ENCODE measurements around the gene SEMA3F. TPM values are rescaled to one million over a fixed set of nuclear protein-coding genes. Genes with fewer than 3 reads are reported as not detected.
A peak's percentile ranks its signal among the peaks of the same experiment; 100 is the strongest.

Gene SEMA3F
- total and polyA plus RNA-seq, 4 donors = 27.8 to 54.3 (median 47.4) TPM

DNA sequence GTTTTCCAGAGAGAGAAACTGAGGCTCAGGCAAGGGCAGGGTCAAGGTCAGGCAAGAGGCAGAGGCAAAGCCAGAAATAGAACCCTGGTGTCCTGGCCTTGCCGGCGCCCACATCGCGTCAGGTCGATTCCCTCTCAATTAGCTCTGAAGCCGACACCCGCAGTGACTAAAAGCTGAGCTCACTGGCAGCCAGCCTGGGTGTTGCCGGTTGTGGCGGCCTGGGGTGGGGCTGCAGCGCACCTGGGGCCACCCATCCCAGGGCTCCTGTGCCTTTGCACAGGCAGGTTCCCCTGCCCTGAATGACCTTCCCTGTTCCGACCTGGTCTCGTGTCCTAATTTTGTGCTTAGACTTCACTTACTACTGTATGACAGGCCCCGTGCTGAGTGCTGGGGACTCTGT is 6.2 kb downstream of the SEMA3F start:
- Histone ChIP-seq H3K9ac (ENCODE audit: insufficient read depth in 1 of 2, low read length in 2 of 2) (no peak overlapping the region), H3K27ac (ENCODE audit: low read depth in 1 of 2, low read length in 1 of 2) (peak overlapping the region; percentile 62 to 78), H3K36me3 (ENCODE audit: control insufficient read depth in 4 of 4, insufficient read depth in 4 of 4, low read length in 4 of 4) (peaks cover 0 to 10% (median 4%) of the 10 kb centered on the region in 4 donors), H3K4me3 (no peak overlapping the region), H3K27me3 (ENCODE audit: control insufficient read depth in 3 of 3, insufficient read depth in 3 of 3, low read length in 2 of 3) (no peaks in the 10 kb centered on the region), H3K9me3 (ENCODE audit: control insufficient read depth in 4 of 4, insufficient read depth in 3 of 4, low read length in 3 of 4) (no peaks in the 10 kb centered on the region), H3K4me1 (ENCODE audit: control insufficient read depth in 5 of 5, insufficient read depth in 5 of 5, low read length in 5 of 5) (peaks cover 7 to 79% (median 50%) of the 10 kb centered on the region in 5 donors)
- no peak for ATAC-seq (ENCODE audit: insufficient read depth, low FRiP score)
- no peak for DNase-seq
- TF ChIP-seq, protein P1, sequence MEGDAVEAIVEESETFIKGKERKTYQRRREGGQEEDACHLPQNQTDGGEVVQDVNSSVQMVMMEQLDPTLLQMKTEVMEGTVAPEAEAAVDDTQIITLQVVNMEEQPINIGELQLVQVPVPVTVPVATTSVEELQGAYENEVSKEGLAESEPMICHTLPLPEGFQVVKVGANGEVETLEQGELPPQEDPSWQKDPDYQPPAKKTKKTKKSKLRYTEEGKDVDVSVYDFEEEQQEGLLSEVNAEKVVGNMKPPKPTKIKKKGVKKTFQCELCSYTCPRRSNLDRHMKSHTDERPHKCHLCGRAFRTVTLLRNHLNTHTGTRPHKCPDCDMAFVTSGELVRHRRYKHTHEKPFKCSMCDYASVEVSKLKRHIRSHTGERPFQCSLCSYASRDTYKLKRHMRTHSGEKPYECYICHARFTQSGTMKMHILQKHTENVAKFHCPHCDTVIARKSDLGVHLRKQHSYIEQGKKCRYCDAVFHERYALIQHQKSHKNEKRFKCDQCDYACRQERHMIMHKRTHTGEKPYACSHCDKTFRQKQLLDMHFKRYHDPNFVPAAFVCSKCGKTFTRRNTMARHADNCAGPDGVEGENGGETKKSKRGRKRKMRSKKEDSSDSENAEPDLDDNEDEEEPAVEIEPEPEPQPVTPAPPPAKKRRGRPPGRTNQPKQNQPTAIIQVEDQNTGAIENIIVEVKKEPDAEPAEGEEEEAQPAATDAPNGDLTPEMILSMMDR (IDR thresholded peaks at IDR 0.05; ENCODE audit: control extremely low read depth, extremely low read depth) = no peak
- 69 to 77% methylated on average over 13 of the region's 13 CpGs for WGBS, 2 donors

DNA sequence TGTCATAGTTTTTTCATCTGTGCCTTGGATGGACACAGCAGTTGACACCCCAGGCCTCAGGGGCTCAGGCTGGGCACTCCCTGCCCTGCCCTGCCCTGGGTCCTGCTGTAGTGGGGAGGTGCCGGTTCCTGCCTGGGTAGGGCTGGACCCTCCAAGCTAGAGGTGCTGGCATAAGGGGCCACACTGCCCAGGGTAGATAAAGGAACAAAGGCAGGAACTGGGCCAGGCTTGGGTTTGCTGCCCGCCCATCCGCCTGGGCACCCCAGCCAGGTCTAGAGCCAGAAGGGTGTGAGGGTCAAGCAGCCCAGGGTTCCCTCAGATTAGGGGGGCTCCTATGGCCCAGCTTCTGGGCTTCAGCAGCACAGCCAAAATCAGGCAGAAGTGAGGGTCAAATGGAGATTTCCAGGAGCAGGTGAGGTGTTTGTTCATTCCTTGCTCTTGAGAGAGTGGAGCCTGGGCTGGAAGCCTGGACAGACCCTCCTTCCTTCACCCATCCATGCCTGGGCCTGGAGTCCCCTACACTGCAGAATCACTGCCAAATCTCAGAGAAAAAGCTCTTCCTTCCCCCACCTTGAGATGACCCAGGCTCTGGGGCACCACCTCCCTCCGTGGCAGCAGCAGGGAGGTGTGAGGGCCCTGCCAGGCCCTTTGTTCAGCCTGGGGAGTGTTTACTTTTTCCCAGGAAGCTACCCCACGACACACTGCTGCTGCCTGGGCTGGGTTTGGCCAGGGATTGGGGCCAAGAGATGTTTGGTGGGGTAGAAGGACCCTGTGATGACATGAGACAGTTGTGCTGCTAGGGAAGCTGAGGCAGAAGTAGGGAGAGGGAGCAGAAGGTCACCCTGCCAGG is 7.1 kb downstream of the SEMA3F start:
- no peak overlapping the region for H3K4me3 ChIP-seq
- TF ChIP-seq, protein P1 (IDR thresholded peaks at IDR 0.05; ENCODE audit: control extremely low read depth, extremely low read depth) = no peak
- H3K27ac ChIP-seq (ENCODE audit: low read depth in 1 of 2, low read length in 1 of 2) = peak overlapping the region; percentile 14 to 78
- H3K9ac ChIP-seq (ENCODE audit: insufficient read depth in 1 of 2, low read length in 2 of 2) = no peak overlapping the region
- peaks cover 0 to 10% (median 4%) of the 10 kb centered on the region in 4 donors for H3K36me3 ChIP-seq (ENCODE audit: control insufficient read depth in 4 of 4, insufficient read depth in 4 of 4, low read length in 4 of 4)
- no peak for DNase-seq
- no peaks in the 10 kb centered on the region for H3K9me3 ChIP-seq (ENCODE audit: control insufficient read depth in 4 of 4, insufficient read depth in 3 of 4, low read length in 3 of 4)
- peaks cover 7 to 81% (median 50%) of the 10 kb centered on the region in 5 donors for H3K4me1 ChIP-seq (ENCODE audit: control insufficient read depth in 5 of 5, insufficient read depth in 5 of 5, low read length in 5 of 5)
- 59 to 76% methylated on average over 5 of the region's 5 CpGs for WGBS, 2 donors
- ATAC-seq (ENCODE audit: insufficient read depth, low FRiP score) = no peak
- no peaks in the 10 kb centered on the region for H3K27me3 ChIP-seq (ENCODE audit: control insufficient read depth in 3 of 3, insufficient read depth in 3 of 3, low read length in 2 of 3)

DNA sequence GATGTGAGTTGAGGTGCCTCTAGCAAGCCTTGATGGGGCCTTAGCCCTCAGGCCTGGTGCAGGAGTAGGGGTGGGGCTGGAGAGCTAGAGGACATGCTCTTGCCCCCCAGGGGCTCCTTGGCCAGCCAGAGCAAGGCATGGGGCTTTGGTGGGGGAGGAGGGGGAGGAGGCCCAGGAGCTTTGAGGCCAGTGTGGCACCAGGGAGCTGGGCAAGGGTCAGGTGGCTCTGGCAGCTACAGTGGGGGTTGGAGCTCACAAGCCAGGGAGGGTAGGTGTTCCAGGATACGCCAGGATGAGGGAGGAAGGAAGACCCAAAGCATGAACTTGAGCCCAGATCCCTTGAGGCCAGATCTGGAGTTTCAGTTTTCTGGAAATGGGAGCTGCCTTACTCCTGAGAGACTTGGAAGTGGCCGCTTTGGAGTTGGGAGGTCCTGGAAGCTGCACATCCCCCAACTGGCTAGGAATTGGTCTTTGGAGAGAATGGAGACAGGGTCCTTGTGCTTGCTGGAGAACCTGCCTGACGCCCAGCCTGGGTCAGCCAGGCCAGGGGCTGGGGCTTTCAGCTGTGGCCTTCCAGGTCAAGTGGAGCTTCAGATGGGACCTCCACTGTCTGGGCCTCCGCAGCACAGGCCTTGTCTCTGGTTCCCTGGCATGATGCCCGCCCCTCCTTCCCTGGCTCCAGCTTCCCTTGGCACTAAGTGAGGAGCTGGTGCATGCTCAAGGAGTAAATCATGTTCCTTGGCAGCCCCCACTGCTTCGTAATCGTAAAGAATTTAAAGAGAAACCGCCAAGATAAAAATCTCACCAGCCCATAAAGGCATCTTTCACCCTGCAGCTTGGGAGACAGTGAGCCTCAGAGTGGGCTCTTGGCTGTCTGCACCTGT is 8.7 kb downstream of the SEMA3F start:
- no peak for ATAC-seq (ENCODE audit: insufficient read depth, low FRiP score)
- DNase-seq = peak in 2 of 3 donors; percentile 50 to 54
- WGBS, 2 donors = 44 to 64% methylated on average over 8 of the region's 8 CpGs

More for the DNA sequence above, 8.7 kb downstream of the SEMA3F start:
- H3K9ac ChIP-seq (ENCODE audit: insufficient read depth in 1 of 2, low read length in 2 of 2) = no peak overlapping the region
- H3K36me3 ChIP-seq (ENCODE audit: control insufficient read depth in 4 of 4, insufficient read depth in 4 of 4, low read length in 4 of 4) = peaks cover 0 to 10% (median 4%) of the 10 kb centered on the region in 4 donors
- peaks cover 7 to 80% (median 50%) of the 10 kb centered on the region in 5 donors for H3K4me1 ChIP-seq (ENCODE audit: control insufficient read depth in 5 of 5, insufficient read depth in 5 of 5, low read length in 5 of 5)
- no peak overlapping the region for H3K4me3 ChIP-seq
- TF ChIP-seq, protein P1 (IDR thresholded peaks at IDR 0.05; ENCODE audit: control extremely low read depth, extremely low read depth) = no peak
- H3K27me3 ChIP-seq (ENCODE audit: control insufficient read depth in 3 of 3, insufficient read depth in 3 of 3, low read length in 2 of 3) = no peaks in the 10 kb centered on the region
- peak overlapping the region in 1 of 2 donors; percentile 86 for H3K27ac ChIP-seq (ENCODE audit: low read depth in 1 of 2, low read length in 1 of 2)
- H3K9me3 ChIP-seq (ENCODE audit: control insufficient read depth in 4 of 4, insufficient read depth in 3 of 4, low read length in 3 of 4) = no peaks in the 10 kb centered on the region
